Measurements from ENCODE around the gene PRKAG2. TPM values are rescaled to one million over a fixed set of nuclear protein-coding genes. Genes with fewer than 3 reads are reported as not detected.
A peak's percentile ranks its signal among the peaks of the same experiment; 100 is the strongest.
"Not testable (repeated sequence)": the region's sequence is repeated elsewhere in the genome, so short reads cannot be mapped to it uniquely, and the experiment has no call there.

PRKAG2 gene
- polyA plus RNA-seq, 1 donor: 14.2 TPM

GRCh38 chr7:151782598-151783448 is 94.1 kb downstream of the PRKAG2 start:
- peak; percentile 53 for DNase-seq

- not testable (repeated sequence) for DNase-seq
These were observed 94.7 kb downstream of the PRKAG2 start for GRCh38 chr7:151782256-151782597.

GRCh38 chr7:151781161-151781845 is 95.6 kb downstream of the PRKAG2 start:
- DNase-seq: no peak

- DNase-seq: no peak
These were observed 96.3 kb downstream of the PRKAG2 start for GRCh38 chr7:151780631-151781030.

- no peak for DNase-seq
These were observed 97.2 kb downstream of the PRKAG2 start for GRCh38 chr7:151779678-151780077.

GRCh38 chr7:151779255-151779654 is 97.7 kb downstream of the PRKAG2 start:
- no peak for DNase-seq

GRCh38 chr7:151777908-151778670 is 98.8 kb downstream of the PRKAG2 start:
- DNase-seq: no peak

GRCh38 chr7:151777495-151777880 is 99.4 kb downstream of the PRKAG2 start:
- DNase-seq: no peak

GRCh38 chr7:151776876-151777494 is 99.9 kb downstream of the PRKAG2 start:
- DNase-seq: no peak

- no peak for DNase-seq
These were observed 100.5 kb downstream of the PRKAG2 start for GRCh38 chr7:151776446-151776845.

GRCh38 chr7:151775547-151776443 is 101.1 kb downstream of the PRKAG2 start:
- DNase-seq: no peak

- DNase-seq: no peak
These were observed 102.0 kb downstream of the PRKAG2 start for GRCh38 chr7:151774951-151775350.

GRCh38 chr7:151773797-151774196 is 103.1 kb downstream of the PRKAG2 start:
- DNase-seq: no peak

- no peak for DNase-seq
These were observed 106.7 kb downstream of the PRKAG2 start for GRCh38 chr7:151770232-151770631.

GRCh38 chr7:151769188-151769821 is 107.6 kb downstream of the PRKAG2 start:
- DNase-seq: no peak

GRCh38 chr7:151768805-151769187 is 108.1 kb downstream of the PRKAG2 start:
- no peak for DNase-seq

- no peak for DNase-seq
These were observed 109.4 kb downstream of the PRKAG2 start for GRCh38 chr7:151767557-151767956.

GRCh38 chr7:151764056-151764920 is 112.6 kb downstream of the PRKAG2 start:
- DNase-seq: no peak

GRCh38 chr7:151763420-151763984 is 113.4 kb downstream of the PRKAG2 start:
- DNase-seq: no peak

Data from hindlimb muscle (tissue), 1 donor.